Colonic mucosa (tissue), 4 donors: ENCODE data around the gene SLCO1A2. TPM values are rescaled to one million over a fixed set of nuclear protein-coding genes. Genes with fewer than 3 reads are reported as not detected.

Experiments
- DNase-seq: peaks from one replicate; pipeline ENCODE4 v3.0.0-alpha.2; 2020
- H3K27ac ChIP-seq: fragments of 200-600 bp; one replicate; pipeline ENCODE4 v1.8.0; 2021
- H3K27me3 ChIP-seq: fragments of 200-600 bp; one replicate; pipeline ENCODE4 v1.8.0; 2021
- H3K36me3 ChIP-seq: fragments of 200-600 bp; one replicate; pipeline ENCODE4 v1.8.0; 2021
- H3K4me1 ChIP-seq: fragments of 200-600 bp; one replicate; pipeline ENCODE4 v1.8.0; 2021; ENCODE audit warnings: mild to moderate bottlenecking
- H3K4me3 ChIP-seq: fragments of 200-600 bp; one replicate; pipeline ENCODE4 v1.8.0; 2021
- H3K9ac ChIP-seq, 2 donors: one replicate each; pipeline ENCODE4 v1.7.0; 2013; ENCODE audit warnings: control low read depth in 2 of 2, low read depth in 2 of 2, low read length in 2 of 2
- H3K9me3 ChIP-seq: fragments of 200-600 bp; one replicate; pipeline ENCODE4 v1.8.0; 2021
- intact Hi-C: fragments of 100-400 bp; cut with DNase I; formaldehyde crosslinking; loops from one replicate; pipeline ENCODE4 v1.14.1; 2022
- total RNA-seq, 2 donors: library from RNA; stranded (reverse); fragmentation: NEBNext Ultra II Directional in 1 of 2; extraction: Animal tissue kit (Norgen Biotek cat#: 25700) in 1 of 2; gene quantifications; one replicate each; pipeline ENCODE4 v1.2.1, GENCODE V29; 2021
- TF ChIP-seq, protein P1 (sequence below): fragments of 200-600 bp; IDR thresholded peaks from one replicate; pipeline ENCODE4 v1.8.0; 2022; ENCODE audit warnings: antibody characterized with exemption, mild to moderate bottlenecking
- donor health status: healthy.
- donor health status: DM: no; HTN: no; CAD: no.
- donor health status: DM: no; HTN: no; CAD: no.

Gene SLCO1A2
- total RNA-seq, 2 donors from 2014 or later, result not detected

DNA sequence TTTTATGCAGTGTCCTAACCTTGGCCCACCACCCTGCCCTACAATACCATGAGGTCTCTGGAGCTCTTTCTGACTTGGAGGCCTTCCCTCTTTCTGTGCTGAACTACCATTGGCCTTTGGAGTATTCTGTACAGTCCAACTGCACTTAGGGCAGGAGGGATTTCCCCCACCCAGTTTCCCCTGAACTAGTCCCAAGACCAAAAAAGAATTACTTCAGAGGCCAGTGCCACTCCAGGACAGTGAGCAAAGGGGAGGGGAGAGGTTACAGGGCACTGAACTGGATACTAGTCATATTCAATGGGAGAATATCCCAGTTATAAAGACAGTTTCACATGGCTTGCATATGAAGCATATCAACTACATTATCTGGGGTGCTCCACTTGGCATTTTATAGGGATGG is 6.1 kb downstream of the SLCO1A2 start:
- DNase-seq, result no peak

DNA sequence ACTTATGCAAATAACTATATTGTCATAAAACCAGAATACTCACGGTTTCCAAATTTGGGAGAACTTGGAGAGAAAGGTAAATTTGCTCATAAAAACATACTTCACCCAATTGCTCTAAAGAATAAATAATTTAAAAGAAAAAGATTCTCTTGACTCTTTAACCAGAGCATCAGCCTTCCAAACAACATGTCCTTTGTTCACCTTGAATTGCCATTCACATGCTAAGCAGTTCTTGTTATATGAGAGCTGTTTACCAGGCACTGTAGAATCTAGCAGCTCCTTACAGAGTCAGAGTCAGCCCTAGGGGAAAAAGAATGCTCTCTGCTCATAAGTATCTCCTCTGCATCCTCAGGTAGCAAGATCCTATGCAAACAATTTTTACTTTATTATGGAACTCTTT is 10.2 kb downstream of the SLCO1A2 start:
- DNase-seq, result no peak
- H3K36me3 ChIP-seq, result no peaks in the 10 kb centered on the region
- no peaks in the 10 kb centered on the region for H3K27me3 ChIP-seq
- no peak overlapping the region for H3K4me3 ChIP-seq
- H3K4me1 ChIP-seq, result no peaks in the 10 kb centered on the region
- H3K9me3 ChIP-seq, result no peaks in the 10 kb centered on the region
- H3K9ac ChIP-seq, result no peak overlapping the region
- intact Hi-C loops, result no loop called here
- H3K27ac ChIP-seq, result no peak overlapping the region
- TF ChIP-seq, protein P1, sequence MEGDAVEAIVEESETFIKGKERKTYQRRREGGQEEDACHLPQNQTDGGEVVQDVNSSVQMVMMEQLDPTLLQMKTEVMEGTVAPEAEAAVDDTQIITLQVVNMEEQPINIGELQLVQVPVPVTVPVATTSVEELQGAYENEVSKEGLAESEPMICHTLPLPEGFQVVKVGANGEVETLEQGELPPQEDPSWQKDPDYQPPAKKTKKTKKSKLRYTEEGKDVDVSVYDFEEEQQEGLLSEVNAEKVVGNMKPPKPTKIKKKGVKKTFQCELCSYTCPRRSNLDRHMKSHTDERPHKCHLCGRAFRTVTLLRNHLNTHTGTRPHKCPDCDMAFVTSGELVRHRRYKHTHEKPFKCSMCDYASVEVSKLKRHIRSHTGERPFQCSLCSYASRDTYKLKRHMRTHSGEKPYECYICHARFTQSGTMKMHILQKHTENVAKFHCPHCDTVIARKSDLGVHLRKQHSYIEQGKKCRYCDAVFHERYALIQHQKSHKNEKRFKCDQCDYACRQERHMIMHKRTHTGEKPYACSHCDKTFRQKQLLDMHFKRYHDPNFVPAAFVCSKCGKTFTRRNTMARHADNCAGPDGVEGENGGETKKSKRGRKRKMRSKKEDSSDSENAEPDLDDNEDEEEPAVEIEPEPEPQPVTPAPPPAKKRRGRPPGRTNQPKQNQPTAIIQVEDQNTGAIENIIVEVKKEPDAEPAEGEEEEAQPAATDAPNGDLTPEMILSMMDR, result no peak

More for the DNA sequence above, 6.1 kb downstream of the SLCO1A2 start:
- Histone ChIP-seq H3K9ac (no peak overlapping the region), H3K36me3 (no peaks in the 10 kb centered on the region), H3K4me3 (no peak overlapping the region), H3K9me3 (no peaks in the 10 kb centered on the region), H3K27me3 (no peaks in the 10 kb centered on the region), H3K27ac (no peak overlapping the region), H3K4me1 (no peaks in the 10 kb centered on the region)
- TF ChIP-seq, protein P1, result no peak
- intact Hi-C loops, result no loop called here

DNA sequence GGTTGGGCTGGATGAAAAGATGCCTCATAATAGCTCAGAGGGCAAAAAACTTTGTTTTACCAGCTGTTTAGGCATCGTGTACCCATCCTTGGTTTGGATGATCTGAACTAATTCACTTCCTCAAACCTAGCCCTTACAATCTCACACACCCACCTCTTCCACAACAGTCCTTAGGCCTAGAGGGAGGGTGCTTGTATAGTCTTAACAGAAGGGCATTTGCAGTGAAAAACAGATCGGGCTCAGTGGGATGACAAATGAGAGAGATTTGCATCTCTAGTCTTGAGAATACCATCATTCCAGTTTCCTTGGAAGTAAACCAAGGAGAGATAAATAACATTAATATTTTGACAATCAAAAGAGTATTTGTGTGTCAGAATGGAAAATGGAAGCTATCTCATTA is 11.0 kb downstream of the SLCO1A2 start:
- Histone ChIP-seq H3K36me3 (no peaks in the 10 kb centered on the region), H3K9ac (no peak overlapping the region), H3K27me3 (no peaks in the 10 kb centered on the region), H3K4me3 (no peak overlapping the region), H3K27ac (no peak overlapping the region), H3K9me3 (no peaks in the 10 kb centered on the region), H3K4me1 (no peaks in the 10 kb centered on the region)
- no peak for DNase-seq
- TF ChIP-seq, protein P1, result no peak
- intact Hi-C loops, result no loop called here

DNA sequence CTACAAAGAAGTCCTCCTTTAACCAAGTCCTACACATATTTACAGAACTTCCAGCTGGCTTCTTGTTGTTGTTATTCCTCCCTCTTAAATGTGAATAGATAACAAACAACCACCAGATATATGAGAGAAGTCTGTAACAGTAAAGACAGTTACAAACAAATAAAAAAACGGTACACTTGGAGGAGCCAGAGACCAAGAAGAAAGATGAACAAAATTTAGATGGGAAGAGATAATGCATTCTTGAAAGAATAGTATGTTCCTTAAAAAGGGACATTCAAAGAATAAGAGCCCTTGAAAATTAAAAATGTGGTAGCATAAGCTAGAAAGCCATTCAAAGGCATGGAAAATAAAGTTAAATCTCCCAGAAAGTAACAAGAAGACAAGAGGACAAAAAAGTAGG is 25.9 kb downstream of the SLCO1A2 start:
- Histone ChIP-seq H3K36me3 (no peaks in the 10 kb centered on the region), H3K4me1 (no peaks in the 10 kb centered on the region), H3K9ac (no peak overlapping the region), H3K27me3 (no peaks in the 10 kb centered on the region), H3K4me3 (no peak overlapping the region), H3K9me3 (no peaks in the 10 kb centered on the region), H3K27ac (no peak overlapping the region)
- intact Hi-C loops, result no loop called here
- TF ChIP-seq, protein P1, result no peak
- DNase-seq, result no peak

DNA sequence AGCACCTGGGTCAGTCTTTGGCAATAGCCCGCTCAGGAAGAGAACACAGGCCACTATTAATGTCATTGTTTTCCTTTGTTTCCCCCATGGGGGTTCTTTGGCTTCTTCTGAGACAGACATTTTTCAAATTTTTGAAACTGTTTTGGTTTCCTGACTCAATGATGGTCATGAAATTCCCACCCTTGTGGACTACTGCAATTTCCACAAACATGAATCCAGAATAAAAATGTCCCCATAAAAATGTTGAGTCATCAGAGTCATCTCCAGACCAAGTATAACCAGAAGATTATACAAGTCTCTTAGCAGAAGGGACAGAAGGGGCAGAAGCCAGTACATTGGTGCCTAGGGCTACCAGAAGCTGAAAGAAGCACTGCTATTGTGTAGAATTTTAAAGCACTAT is 29.1 kb downstream of the SLCO1A2 start:
- Histone ChIP-seq H3K9me3 (no peaks in the 10 kb centered on the region), H3K27ac (no peak overlapping the region), H3K4me1 (no peaks in the 10 kb centered on the region), H3K9ac (no peak overlapping the region), H3K4me3 (no peak overlapping the region), H3K36me3 (no peaks in the 10 kb centered on the region), H3K27me3 (no peaks in the 10 kb centered on the region)
- no peak for DNase-seq
- intact Hi-C loops, result no loop called here
- TF ChIP-seq, protein P1, result no peak

DNA sequence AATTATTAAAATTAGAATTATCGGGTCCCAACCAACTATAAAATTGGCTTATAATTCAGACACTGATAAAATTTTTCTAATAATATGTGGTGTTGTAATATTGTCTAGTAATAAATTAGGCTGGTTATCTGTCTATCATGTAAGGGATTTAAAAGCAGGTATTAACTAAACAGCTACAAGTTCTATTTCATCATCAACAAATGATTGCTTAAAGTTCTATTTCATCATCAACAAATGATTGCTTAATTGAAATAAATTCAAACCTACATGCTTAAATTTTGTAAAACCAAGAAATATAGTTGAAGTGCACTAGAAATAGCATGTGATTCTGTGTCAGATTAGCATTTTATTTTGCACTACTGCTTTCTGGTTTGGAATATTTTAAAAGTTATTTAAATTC is 34.1 kb downstream of the SLCO1A2 start:
- H3K9ac ChIP-seq, result no peak overlapping the region
- H3K36me3 ChIP-seq, result no peaks in the 10 kb centered on the region
- no peak for DNase-seq
- H3K9me3 ChIP-seq, result no peaks in the 10 kb centered on the region
- no peak overlapping the region for H3K4me3 ChIP-seq
- no peaks in the 10 kb centered on the region for H3K27me3 ChIP-seq
- intact Hi-C loops, result no loop called here
- TF ChIP-seq, protein P1, result no peak
- no peak overlapping the region for H3K27ac ChIP-seq
- H3K4me1 ChIP-seq, result no peaks in the 10 kb centered on the region
